ENCODE measurements around the gene GSTM3.
"Not testable (repeated sequence)": the region's sequence is repeated elsewhere in the genome, so short reads cannot be mapped to it uniquely, and the experiment has no call there.

GSTM3 gene

GRCh38 chr1:109685399-109685798 lies 55.4 kb downstream of the GSTM3 start:
- not testable (repeated sequence) for H3K36me3 Mint-ChIP-seq; H3K9me3 Mint-ChIP-seq; H3K4me1 Mint-ChIP-seq; H3K4me3 Mint-ChIP-seq; H3K27ac Mint-ChIP-seq; DNase-seq (ENCODE audit: low spot score in 2 of 2); ATAC-seq

DNA sequence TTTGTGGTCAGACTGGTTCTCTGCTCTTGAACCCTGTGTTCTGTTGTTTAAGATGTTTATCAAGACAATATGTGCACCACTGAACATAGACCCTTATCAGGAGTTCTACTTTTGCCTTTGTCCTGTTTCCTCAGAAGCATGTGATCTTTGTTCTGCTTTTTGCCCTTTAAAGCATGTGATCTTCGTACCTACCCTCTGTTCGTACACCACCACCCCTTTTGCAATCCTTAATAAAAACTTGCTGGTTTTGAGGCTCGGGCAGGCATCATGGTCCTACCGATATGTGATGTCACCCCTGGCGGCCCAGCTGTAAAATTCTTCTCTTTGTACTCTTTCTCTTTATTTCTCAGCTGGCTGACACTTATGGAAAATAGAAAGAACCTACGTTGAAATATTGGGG lies 56.1 kb downstream of the GSTM3 start:
- not testable (repeated sequence) for H3K9me3 Mint-ChIP-seq; ATAC-seq; H3K4me3 Mint-ChIP-seq; H3K36me3 Mint-ChIP-seq; H3K27ac Mint-ChIP-seq; DNase-seq (ENCODE audit: low spot score in 2 of 2); H3K4me1 Mint-ChIP-seq

All from stimulated activated effector memory CD8-positive, alpha-beta T cell treated with anti-CD3 and anti-CD28 coated beads, Interleukin-12 subunit alpha, Interleukin-12 subunit beta, amount 100 ng/mL, for 72 hours (primary cell).